ENCODE data around the gene COQ2.
"Not testable (repeated sequence)": the region's sequence is repeated elsewhere in the genome, so short reads cannot be mapped to it uniquely, and the experiment has no call there.

The COQ2 gene

GRCh38 chr4:83248486-83248885 lies 36.1 kb downstream of the COQ2 start:
- DNase-seq (ENCODE audit: low read depth) = no peak
- TF ChIP-seq, protein P1, sequence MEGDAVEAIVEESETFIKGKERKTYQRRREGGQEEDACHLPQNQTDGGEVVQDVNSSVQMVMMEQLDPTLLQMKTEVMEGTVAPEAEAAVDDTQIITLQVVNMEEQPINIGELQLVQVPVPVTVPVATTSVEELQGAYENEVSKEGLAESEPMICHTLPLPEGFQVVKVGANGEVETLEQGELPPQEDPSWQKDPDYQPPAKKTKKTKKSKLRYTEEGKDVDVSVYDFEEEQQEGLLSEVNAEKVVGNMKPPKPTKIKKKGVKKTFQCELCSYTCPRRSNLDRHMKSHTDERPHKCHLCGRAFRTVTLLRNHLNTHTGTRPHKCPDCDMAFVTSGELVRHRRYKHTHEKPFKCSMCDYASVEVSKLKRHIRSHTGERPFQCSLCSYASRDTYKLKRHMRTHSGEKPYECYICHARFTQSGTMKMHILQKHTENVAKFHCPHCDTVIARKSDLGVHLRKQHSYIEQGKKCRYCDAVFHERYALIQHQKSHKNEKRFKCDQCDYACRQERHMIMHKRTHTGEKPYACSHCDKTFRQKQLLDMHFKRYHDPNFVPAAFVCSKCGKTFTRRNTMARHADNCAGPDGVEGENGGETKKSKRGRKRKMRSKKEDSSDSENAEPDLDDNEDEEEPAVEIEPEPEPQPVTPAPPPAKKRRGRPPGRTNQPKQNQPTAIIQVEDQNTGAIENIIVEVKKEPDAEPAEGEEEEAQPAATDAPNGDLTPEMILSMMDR (conservative IDR thresholded peaks at IDR 0.05; ENCODE audit: low read depth, low read length) = no peak
- no peak overlapping the region for H3K4me3 ChIP-seq (ENCODE audit: low read depth, low read length)

- no peak overlapping the region for H3K4me3 ChIP-seq (ENCODE audit: low read depth, low read length)
- TF ChIP-seq, protein P1 (conservative IDR thresholded peaks at IDR 0.05; ENCODE audit: low read depth, low read length) = no peak
- DNase-seq (ENCODE audit: low read depth) = no peak
These were observed 36.9 kb downstream of the COQ2 start for GRCh38 chr4:83247415-83248357.

- TF ChIP-seq, protein P1 (conservative IDR thresholded peaks at IDR 0.05; ENCODE audit: low read depth, low read length) = no peak
- no peak for DNase-seq (ENCODE audit: low read depth)
- H3K4me3 ChIP-seq (ENCODE audit: low read depth, low read length) = no peak overlapping the region
These were observed 43.5 kb downstream of the COQ2 start for GRCh38 chr4:83241132-83241531.

DNA sequence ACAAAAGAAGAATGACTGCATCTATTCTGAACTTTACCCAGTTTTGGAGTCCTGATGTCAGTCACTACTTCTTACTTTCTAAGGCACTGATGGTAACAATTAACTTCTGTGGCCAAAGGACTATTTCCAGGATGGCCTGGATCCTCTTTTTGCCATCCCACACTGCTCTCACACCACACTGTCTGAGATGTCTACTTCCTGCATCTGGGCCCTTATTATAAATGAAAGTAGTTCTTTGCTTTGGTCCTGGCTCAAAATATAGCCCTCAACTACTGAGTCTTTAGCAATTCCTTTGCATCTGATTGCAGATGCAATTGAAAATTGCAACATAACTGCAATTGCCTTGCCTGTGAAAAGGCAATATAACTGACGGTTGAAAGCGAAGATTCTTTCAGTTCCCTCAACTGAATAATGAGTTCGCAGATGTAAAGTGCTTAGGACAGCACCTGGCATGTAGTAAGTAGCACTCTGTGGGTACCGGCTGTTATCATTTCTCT lies 44.2 kb downstream of the COQ2 start:
- H3K4me3 ChIP-seq (ENCODE audit: low read depth, low read length) = no peak overlapping the region
- DNase-seq (ENCODE audit: low read depth) = no peak
- TF ChIP-seq, protein P1 (conservative IDR thresholded peaks at IDR 0.05; ENCODE audit: low read depth, low read length) = no peak

DNA sequence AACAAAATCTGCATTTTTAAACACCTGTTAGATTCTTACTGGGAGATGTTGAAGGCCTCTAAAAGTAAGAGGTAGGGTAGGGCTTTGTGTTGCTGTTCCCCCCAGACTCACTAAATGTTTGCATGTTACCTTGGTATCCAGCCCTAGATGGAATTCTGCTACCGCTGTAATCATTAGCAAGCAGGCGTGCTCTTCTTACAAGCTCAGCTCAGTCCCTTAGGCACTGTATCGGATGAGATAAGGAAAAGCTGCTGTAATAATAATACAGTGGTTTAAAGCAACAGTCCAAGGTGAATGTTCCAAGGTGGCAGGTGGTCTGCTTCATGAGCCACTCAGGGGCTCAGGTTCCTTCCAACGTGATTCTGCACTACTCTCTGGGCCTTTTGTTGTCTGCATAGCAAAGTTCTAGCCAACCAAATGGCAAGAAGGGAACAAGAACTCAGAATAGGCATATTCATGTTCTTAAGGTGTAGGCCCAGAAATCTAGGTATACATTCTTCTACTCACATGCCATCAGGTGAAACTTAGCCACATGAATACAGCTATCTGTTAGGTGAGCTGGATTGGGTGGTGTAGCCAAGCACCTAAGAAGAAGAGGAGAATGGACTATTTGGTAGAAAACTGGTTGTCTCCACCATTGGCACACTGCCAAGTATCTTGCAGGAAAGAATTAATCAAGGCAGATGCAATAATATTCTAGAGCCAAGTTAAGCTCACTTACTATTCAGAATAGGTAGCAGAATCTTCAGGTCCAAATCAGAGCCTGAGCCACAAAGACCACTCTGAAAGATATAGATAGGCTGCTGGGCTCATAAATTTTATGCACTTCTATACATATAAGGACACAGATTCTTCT lies 46.0 kb downstream of the COQ2 start:
- DNase-seq (ENCODE audit: low read depth) = no peak
- TF ChIP-seq, protein P1 (conservative IDR thresholded peaks at IDR 0.05; ENCODE audit: low read depth, low read length) = no peak

GRCh38 chr4:83237591-83237990 lies 47.0 kb downstream of the COQ2 start:
- TF ChIP-seq, protein P1 (conservative IDR thresholded peaks at IDR 0.05; ENCODE audit: low read depth, low read length) = no peak
- DNase-seq (ENCODE audit: low read depth) = no peak
- H3K4me3 ChIP-seq (ENCODE audit: low read depth, low read length) = no peak overlapping the region

More for the DNA sequence above, 46.0 kb downstream of the COQ2 start:
- H3K4me3 ChIP-seq (ENCODE audit: low read depth, low read length) = no peak overlapping the region

DNA sequence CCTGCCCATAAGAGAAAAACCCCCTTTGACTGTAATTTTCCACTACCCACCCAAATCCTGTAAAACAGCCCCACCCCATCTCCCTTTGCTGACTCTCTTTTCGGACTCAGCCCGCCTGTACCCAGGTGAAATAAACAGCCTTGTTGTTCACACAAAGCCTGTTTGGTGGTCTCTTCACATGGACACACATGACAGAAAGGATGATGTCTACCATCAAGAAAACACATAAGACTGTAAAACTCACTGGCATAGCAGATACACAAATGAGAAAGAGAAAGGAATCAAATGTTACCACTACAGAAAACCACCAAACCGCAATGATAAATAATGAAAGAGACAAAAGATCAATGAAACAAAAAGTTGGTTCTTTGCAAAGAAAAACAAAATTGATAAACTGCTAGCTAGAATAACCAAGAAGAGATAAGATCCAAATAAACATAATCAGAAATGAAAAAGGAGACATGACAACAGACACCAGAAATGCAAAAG lies 48.9 kb downstream of the COQ2 start:
- not testable (repeated sequence) for DNase-seq (ENCODE audit: low read depth)

More for the DNA sequence above, 48.9 kb downstream of the COQ2 start:
- H3K4me3 ChIP-seq (ENCODE audit: low read depth, low read length) = not testable (repeated sequence)
